Right kidney (tissue), 1 donor: ENCODE measurements around the gene ACTL8.
"Not testable (repeated sequence)": the region's sequence is repeated elsewhere in the genome, so short reads cannot be mapped to it uniquely, and the experiment has no call there.

ENCODE experiments used
- DNase-seq: peaks from one replicate; pipeline ENCODE4 v3.0.0-alpha.2; 2016

ACTL8 gene

DNA sequence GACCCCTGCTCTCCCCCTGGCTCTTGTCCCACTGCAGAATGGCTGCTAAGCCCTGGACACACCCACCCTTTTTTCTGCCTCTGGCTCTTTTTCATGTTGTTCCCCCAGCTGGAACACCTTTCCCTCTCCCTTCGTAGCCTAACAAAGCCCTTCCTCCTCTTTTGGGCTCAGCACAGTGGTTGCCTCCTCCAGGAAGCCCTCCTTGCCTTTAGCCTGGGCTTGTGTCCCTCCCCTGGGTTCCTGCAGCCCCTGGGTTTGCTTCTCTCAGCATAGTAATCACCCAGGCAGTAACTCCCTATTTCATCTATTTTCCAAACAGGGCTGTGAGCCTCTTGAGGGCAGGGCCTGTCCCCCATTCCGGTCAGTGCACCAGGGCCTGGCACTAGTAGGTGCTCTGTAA is 19.8 kb upstream of the ACTL8 start:
- DNase-seq = no peak

DNA sequence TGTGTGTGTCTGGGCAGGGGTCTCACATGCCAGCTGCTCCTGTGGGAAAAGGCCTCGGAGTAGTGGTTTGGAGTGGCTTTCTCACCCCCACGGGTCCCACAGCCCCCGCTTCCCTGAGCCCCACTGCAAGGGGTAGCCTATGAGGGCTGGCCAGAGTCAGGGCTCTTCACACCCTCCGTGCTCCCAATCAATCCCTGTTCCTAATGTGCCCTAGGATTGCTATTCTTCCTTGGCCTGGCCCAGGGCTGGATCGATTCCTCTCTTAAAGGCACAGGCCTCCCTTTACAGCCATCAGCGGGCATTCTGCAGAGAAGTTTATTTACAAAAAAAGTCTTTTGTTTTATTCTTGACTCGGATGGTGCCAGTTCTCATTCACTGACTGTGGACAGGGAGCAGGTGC is 19.3 kb upstream of the ACTL8 start:
- DNase-seq = no peak

DNA sequence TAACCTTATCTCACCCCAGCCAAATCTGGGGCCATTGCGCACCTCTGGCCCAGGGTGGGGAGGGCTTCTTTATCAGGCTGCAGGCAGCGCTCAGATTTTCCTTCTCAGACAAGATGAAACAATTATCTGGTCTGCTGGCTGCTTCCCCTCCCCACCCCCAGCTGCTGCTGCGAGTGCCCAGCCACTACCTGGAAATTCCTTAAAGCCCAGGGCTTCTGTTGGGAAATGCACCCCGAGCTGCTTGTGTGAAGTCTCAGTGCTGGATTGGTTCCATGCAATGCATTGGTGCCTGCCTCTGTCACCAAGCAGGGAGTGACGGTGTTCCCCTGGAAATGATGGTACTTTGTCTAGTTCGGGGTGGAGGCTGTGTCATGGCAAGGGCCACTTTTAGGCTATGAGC is 18.5 kb upstream of the ACTL8 start:
- DNase-seq = no peak

DNA sequence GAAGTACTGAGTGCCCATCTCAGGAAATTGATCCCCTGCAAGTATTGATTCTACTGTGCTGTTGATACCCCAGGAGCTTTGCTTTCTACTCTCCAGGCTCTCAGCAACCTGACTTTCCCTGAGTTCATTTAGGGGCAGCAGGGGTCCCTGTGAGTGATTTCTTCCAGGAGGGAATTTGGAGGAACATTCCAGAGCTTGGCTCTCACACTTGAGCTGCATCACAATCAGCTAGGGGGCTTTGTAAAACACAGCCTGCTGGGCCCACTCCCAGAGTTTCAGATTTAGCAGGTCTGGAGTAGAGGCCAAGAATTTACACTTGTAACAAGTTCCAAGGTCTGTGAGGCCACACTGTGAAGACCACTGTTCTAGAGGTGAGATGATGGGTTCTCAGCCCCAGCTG is 16.1 kb upstream of the ACTL8 start:
- DNase-seq = no peak

DNA sequence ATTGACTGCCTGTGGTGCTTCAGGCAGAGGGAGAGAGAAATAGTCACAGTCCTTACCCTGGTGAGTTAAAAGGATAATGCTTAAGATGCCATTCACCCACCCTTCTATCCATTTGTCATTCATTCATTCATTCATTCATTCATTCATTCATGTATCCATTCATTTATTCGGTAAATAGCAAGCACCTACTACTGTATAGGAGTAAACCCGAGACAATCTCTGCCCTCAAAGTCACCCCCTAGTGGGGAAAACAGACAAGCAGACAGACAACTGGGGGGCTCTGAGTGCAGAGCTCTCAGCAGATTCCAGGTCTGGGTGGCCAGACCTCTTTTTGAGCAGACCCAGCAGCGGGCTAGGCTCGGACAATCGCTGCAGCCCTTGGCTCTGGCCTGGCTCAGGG is 14.1 kb upstream of the ACTL8 start:
- DNase-seq = no peak

DNA sequence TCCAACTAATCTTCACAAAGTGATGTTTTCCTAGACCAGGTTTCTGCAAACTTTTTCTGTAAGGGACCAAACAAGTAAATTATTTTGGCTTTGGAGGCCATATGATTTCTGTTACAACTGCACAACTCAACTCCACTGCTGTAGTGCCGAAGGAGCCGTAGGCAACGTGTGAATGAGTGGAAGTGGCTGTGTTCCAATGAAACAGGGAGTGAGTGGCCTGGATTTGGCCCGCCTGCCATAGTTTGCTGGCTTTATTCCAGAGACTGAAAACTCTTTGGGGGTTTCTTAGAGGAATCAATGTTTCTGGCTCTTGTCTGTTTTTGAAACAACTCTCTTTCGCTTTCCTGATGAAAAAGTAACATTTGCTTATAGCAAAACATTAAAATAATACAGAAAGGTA is 12.6 kb upstream of the ACTL8 start:
- DNase-seq = no peak

DNA sequence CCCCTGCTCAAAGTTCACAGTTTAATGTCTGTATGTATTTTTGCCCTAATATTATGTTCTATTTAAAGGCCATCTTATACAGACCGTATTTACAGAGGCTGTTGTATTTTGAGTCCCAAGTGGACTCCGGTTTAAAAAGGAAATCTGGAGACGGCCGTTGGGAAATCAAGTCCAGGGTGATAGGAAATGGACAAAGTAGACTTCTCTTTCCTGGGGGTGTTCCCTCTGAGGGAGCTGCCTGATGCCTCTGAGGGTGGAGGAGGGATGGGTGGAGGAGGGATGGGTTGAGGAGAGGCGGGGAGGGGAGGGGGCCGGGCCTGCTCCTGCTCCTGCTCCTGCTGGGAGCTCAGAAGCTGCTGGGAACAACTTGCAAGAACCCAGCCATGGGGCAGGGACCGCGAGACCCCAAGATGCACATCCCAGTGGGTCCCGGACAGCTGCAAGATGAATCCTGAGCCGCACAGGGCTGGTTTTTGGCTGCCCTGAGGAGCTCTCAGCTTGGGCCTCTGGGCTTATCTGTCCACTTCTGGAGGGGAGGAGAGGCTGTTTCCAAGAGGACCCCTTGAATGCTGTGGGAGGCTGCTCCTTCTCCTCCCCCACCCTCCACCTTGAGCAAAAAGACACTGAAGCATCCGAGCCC is 12.0 kb upstream of the ACTL8 start:
- DNase-seq = no peak

DNA sequence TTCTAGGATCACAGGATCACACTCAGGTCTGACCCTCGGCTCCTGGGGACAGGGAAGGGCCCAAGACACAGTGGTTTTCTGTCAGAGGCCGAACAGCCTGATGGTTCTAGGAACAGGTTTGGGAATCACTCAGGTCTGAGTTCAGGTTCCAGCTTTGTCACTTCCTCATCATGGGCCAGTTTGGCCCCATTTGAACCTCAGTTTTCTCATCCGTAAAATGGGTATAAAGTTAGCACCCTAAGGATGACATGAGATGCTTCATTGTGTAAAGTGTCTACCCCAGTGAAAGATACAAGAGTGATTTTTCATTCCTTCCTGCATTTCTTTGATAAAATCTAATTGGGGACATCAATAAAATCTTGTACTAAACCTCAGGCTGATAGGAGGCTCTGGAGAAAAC is 11.2 kb upstream of the ACTL8 start:
- DNase-seq = no peak

DNA sequence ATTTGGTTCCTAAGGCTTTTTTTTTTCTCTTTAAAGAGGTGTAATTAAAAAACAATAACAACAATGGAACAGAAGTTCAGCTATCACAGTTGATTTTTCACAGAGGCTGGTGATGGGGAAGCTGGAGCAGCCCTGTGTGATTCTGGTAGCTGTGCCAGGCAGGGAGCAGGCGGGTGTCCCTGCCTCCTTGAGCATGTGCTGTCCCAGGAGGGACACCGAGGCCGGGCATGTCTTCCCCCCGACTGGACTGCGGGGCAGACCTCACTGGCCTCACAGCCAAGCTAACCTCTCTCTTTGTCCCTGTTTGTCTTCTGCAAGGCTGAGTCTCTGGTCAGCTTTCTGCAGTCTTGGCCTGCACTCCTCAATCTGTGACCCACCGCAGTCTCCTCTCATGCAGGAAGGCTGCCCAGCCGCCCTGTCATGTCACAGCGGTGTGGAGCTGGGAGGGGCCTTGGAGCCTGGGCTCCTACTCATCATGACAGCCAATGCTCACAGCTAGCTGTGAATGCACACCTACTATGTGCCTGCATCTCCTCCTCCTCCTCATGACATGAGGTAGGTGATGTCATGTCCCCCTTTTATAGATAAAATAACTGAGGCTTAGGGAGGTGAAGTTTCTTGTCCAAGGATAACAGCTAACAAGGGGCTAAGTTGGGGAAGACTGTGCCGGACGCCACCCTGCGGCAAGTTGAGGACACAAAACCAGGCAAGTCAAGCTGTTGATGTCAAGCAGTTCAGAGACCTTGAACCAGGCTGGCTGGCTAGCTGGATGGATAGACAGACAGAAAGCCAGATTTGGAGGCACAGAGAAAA is 10.3 kb upstream of the ACTL8 start:
- DNase-seq = no peak

DNA sequence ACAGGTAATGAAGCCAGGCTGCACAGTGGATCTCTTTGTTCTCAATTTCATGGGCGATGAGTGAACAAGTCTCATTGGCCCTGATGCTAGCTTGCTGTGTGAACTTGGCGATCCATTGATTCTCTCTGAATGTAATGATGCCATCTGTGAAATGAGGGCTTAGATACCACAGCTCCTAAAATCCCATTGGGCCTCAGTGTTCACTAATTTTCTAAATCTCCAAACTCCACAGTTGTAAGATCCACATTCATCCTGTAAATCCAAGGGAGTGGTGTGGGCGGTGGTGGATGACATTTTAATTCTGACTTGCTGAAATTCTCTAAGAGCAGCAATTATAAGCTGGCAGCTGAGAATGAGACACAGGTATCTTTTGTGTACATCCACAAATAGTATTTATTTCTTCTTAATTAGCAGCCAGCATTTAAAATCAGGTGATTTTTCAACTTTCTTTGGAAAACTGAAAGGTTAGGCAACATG is 9.6 kb upstream of the ACTL8 start:
- DNase-seq = no peak

DNA sequence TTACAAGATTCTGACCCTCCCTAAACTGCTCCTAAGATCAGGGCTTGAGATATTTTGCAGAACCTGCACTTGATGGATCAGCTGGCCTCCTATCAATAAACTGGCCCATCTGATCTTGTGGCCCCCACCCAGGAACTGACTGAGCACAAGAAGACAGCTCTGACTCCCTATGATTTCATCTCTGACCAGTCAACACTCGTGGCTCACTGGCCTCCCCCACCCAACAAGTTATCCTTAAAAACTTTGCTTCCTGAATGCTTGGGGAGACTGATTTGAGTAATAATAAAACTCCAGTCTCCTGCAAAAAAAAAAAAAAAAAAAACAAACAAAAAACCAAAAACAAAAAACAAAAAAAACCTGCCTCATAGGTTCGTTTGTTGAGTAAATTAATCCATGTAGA is 8.9 kb upstream of the ACTL8 start:
- not testable (repeated sequence) for DNase-seq

DNA sequence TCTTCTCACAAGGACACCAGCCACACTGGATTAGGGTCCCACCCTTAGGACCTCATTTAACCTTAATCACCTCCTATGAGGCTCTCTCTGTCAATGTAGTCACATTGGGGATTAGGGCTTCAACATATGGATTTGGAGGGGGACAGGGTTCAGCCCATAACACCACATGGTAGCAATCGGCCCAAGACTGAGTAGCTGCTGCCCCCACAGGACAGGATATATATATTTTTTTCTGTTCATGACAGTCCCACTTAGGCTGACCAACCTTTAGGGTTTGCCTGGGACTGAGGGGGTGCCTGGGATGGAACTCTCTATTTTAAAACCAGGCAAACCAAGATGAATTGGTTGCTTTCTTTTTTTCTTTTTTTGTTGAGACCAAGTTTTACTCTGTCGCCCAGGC is 8.2 kb upstream of the ACTL8 start:
- no peak for DNase-seq

DNA sequence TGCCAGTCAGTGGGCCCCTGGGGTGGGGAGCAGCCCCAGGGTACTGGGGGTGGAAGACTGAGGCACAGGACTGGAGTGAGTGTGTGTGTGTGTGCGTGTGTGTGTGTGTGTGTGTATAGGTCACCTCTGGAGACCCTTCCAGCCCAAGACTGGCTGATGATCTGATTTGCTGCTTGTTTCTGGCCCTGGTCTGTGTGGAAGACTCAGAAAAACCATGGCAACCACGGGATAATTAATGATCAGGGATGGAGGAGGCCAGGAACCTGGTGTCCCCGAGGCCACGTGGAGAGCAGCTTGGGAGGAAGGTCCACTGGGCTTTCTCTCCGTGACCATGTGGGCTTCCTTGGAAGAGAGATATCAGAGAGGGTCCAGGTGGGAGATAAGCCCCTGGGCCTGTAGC is 4.8 kb upstream of the ACTL8 start:
- no peak for DNase-seq

DNA sequence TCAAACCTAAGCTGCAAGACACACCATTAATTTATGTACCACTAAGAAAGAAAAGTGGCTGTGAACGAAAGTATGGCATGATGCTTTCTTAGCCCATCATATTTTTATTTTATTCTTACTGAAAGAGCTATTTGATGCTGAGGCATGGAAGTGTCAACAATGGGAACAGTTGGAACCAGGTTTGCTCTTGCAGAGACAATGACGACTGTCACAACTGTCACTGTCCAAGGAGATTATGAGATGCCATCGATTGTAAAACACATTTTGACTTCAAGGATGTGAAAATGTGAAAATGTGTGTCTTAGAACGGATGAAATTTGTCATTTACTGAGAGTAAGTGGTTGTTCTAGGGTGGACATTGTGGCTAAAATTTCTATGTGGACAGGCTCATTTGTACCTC is 2.8 kb upstream of the ACTL8 start:
- DNase-seq = no peak

DNA sequence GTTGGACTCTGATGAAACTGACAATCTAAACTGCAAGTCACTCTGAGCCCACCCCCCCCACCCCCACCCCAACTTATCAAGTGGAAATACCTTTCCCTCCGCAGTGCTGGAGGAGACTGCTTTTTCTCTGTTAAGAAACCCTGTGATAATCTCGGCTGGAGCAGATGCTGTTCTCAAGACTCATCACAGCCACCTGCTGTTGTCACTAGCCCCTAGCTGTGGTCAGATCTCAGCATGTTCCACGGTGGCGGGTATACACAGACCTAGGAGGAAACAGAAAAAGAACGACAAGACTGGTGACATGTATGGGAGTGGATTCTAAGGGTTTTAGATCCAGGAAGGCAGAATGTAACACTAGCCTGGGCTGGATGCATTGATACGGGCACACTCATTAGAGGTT is 2.3 kb downstream of the ACTL8 start:
- DNase-seq = no peak

DNA sequence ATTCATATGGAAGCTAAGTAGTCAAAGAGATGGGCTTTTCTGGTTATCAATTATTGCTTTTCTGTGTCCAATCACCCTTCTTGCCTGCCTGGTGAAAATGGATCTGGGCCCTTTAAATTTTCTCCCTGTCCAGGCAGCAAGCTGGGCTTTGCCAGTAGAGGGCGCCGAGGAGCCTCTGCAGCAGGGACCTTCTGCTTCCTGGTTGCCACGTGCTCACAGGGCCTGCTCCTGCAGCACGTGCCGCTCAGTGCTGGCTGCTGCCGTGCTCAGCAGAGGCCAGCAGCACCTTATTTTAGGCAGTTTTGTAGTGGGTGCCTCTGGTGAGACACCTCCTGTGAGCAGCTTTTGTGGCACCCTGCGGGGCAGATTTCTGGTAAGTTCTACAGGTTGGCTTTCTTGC is 4.0 kb downstream of the ACTL8 start:
- DNase-seq = no peak

DNA sequence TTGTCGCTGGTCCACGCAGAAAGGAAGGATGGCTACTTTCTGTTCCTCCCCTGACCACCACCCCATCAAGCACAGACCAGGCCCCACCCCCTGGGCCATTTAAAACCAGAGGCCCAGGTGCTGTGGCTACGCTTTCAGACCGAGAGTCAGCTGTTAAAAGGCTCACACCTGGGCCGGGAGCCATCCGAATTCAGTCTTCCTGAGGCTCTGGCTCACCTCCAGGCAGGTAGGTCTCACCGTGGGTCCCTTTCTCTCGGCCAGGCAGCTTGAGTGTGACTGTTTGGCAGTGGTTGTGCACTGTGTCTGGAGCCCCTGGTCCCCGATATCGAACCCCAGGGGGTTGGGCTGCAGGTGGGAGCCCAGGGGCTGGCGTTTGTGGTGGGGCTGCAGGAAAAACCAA is 7.2 kb downstream of the ACTL8 start:
- no peak for DNase-seq

DNA sequence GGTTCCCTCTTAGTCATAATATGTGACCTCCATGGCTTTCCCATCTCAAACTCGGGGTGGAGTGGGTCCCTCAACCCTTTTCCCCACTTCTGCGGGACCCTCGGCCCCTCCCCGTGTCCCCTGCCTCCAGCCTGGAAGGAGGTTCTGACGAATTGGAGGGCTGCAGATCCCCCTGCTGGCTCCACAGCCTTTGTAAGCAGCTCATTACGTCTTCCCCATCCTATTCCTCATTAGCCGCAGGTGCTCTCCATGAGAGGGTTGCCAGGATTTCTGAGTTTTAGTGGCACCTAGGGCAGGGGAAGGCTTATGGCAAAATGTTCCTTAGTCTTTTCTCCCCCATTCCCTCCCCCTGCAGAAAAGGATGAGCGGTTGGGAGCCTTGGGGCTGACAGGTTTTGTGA is 8.3 kb downstream of the ACTL8 start:
- DNase-seq = no peak

DNA sequence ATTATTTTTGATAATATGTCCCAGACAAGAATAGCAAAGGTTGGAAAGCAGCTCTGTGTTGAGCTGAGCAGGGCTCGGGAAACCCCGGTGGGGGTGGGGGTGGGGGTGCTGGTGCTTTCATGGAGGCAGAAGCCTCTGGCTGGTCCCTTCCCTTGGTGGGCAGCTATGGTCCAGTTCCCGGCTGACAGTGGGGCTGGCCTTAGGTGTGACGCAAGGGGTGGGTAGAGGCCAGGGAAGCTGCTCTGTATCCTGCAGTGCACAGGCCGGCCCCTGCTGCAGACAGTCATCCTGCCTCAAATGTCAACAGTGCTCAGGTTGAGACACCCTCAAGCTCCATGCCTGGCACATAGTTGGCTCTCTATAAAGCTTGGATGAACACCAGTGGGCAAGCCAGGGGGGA is 8.9 kb downstream of the ACTL8 start:
- no peak for DNase-seq

DNA sequence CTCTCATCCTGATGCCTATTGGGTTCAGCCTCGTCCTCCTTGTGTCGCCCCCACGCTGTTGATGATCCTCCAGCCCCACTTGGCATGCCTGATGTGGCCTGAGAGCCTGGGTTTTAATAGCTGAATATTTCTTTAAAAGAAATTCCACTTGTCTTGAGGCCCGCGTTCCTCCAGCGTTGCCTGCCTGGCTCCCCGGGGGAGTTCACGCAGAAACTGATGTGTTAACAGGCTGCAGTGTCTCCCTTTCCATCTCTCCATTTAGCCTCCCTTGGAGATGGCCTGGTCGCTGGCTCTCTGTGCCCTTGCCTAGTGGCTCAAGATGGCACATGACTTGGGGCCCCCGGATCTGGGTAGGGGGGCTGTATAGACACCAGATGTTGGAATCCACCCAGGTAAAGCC is 9.5 kb downstream of the ACTL8 start:
- DNase-seq = no peak

DNA sequence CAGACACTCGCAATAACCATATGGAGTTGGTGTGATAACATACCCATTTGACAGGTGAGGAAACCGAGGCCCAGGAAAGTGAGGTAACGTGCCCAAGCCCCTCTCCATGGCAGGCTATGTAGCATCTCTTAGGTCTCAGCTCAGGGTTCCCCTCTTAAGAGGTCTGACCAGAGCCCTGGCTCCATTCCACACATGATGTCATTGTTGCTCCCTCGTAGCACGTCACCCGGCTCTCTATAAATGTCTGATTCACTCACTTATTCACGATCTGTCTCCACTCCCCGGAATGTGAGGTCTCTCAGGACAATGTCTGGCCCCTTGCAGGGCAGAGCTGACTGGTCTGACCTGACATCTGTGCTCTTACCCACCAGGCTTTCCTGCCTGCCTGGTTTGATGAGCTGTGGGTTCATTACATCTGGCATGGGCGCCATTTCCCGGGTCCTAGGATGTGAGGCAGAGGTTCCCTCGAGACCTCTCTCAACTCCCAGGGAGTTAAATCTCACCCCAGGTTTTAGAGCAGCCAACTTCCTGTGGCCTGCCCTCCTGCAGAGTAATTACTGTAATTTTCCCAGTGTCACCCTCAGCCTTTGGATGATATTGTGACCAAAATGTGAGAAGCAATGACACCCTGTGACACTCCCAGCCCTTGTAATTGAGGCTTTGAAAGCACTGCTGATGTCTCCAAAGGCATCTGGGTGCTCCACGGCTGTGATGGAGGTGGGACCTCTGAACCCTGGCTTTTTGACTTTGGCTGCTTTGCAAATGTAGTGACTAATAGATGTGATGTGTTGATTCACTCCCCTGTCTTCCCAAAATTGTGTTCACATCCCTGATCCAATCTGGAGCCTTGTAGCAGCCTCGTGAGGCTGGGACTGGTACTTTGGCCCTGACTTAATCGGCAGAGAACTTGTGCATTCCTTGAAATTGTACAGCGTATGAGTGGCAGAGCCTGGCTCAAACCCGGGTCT is 10.6 kb downstream of the ACTL8 start:
- DNase-seq = no peak

DNA sequence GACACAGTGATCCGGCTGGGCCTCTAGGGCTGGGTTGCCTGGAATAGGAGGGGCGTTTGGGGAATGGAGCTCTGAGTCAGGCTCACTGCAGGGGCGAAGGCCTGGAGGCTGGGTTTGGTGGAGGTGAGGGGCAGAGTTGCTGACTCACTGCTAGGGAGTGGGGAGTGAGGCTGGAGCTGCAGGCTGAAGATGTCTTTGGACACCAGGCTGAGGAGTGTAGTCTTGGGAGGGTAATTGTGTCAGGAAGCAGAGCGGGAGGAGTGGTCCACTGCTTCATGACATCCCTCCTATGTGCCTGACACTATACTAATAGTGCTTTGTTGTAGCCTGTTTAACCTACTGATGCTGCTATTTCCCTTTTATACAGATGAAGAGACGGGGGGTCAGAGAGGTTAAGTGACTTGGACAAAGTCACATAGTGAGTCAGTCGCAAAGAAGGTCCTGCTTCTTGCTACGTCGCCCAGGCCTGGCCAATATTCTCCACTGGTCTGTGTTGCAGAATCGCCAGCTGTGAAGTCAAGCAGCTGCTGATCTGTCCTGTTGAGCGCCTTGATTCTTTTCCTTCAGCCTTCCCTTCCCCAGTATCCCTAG is 13.6 kb downstream of the ACTL8 start:
- no peak for DNase-seq

DNA sequence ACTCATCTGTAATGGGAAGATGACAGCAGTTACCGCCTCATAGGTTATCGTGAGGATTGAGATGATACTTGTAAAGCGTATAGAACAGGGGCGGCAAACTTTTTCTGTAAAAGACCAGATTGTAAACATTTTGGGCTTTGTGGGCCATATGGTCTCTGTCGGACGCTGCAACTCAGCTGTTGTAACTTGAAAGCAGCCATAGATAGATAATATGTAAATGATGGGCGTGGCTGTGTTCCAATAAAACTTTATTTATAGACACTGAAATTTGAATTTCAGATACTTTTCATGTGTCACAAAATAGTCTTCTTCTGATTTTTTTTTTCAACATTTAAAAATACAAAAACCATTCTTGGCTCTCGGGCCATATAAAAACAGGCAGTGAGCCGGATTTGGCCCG is 15.8 kb downstream of the ACTL8 start:
- no peak for DNase-seq
